ENCODE data around the gene CDC73. TPM values are rescaled to one million over a fixed set of nuclear protein-coding genes. Genes with fewer than 3 reads are reported as not detected.
A peak's percentile ranks its signal among the peaks of the same experiment; 100 is the strongest.

Gene CDC73
- total and polyA plus RNA-seq, 2 of the 13 experiments (the other 11 are each of a cell fraction or from before 2014, with no cell fraction given): 20.2 to 26.3 TPM

DNA sequence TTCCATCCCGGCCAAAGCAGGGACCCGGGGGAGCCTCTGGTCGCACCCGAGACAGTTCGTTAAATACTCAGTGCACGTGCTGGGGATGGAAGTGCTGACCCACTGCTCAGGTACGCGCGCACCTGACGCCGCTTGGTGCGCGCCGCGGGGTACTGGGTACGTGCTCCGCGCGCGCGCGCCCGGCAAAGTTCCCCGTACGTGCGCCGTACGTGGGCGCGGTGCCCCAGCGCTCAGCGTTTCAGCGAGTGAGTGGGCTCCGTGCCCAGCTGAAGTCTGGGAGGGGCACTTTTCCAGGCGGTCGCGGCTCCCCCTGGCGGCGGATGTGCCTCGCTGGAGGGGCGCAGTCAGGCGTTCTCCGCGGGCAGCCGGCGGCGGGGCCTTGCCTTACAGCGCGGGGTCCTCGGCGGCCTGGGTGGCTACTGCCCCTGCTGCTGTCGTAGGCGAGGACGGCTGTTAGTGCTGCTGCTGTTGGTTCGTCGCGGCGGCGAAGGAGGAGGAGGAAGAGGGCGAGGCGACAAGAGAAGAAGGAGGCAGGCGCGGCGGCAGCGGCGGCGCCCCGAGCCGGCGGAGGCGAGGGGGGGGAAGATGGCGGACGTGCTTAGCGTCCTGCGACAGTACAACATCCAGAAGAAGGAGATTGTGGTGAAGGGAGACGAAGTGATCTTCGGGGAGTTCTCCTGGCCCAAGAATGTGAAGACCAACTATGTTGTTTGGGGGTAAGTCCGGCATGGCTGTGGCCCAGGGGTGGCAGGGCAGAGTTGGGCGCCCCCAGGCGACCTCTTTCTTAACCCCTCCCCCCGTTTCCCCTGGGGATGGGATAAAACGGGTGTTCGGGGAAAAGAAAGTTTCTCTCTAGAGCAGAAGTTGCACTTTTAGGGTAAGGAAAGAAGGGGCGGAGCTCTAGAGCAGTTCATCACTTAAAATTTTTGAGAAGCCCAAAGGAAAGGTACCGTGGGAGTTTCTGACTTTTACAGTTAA is at the start of gene CDC73 (continued):
- TF ChIP-seq ZBTB40 (IDR thresholded peaks at IDR 0.05) (no peak), ZBTB40 (CRISPR knock-in tag; IDR thresholded peaks at IDR 0.05) (peak; percentile 92), ZNF883 (CRISPR knock-in tag; IDR thresholded peaks at IDR 0.05; ENCODE audit: not compliant biosample characterization) (peak; percentile 94), NAIF1 (CRISPR knock-in tag; IDR thresholded peaks at IDR 0.05; ENCODE audit: borderline replicate concordance) (peak; percentile 93), KMT2A (CRISPR knock-in tag; IDR thresholded peaks at IDR 0.05) (peak; percentile 93), KDM4B (CRISPR knock-in tag; IDR thresholded peaks at IDR 0.05) (peak; percentile 92), ZNF670 (CRISPR knock-in tag; IDR thresholded peaks at IDR 0.05; ENCODE audit: borderline replicate concordance) (no peak; the same call in 1 of the 2 replicates), FOXJ3 (CRISPR knock-in tag; IDR thresholded peaks at IDR 0.05; ENCODE audit: borderline replicate concordance) (0 out of 2 replicates have a peak, but pooled peaks have one; percentile 16), SIN3A (IDR thresholded peaks at IDR 0.05; ENCODE audit: borderline replicate concordance, low read depth, low read length) (peak; percentile 29; the same call in 1 of the 2 replicates), BCL6 (CRISPR knock-in tag; IDR thresholded peaks at IDR 0.05) (peak; percentile 67), ZNF232 (CRISPR knock-in tag; IDR thresholded peaks at IDR 0.05; ENCODE audit: borderline replicate concordance) (peak; percentile 55; the same call in 1 of the 2 replicates), GATAD2A (CRISPR knock-in tag; IDR thresholded peaks at IDR 0.05) (peak; percentile 87), SP1 (IDR thresholded peaks at IDR 0.05) (no peak), SP1 (CRISPR knock-in tag; IDR thresholded peaks at IDR 0.05) (peak; percentile 58; the same call in 1 of the 2 replicates), NFYB (CRISPR knock-in tag; IDR thresholded peaks at IDR 0.05) (peak; percentile 59)
- TF ChIP-seq, protein P1, sequence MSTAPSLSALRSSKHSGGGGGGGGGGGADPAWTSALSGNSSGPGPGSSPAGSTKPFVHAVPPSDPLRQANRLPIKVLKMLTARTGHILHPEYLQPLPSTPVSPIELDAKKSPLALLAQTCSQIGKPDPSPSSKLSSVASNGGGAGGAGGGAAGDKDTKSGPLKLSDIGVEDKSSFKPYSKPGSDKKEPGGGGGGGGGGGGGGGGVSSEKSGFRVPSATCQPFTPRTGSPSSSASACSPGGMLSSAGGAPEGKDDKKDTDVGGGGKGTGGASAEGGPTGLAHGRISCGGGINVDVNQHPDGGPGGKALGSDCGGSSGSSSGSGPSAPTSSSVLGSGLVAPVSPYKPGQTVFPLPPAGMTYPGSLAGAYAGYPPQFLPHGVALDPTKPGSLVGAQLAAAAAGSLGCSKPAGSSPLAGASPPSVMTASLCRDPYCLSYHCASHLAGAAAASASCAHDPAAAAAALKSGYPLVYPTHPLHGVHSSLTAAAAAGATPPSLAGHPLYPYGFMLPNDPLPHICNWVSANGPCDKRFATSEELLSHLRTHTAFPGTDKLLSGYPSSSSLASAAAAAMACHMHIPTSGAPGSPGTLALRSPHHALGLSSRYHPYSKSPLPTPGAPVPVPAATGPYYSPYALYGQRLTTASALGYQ (CRISPR knock-in tag; IDR thresholded peaks at IDR 0.05): peak; percentile 28; the same call in 1 of the 2 replicates
- TF ChIP-seq, protein P2, sequence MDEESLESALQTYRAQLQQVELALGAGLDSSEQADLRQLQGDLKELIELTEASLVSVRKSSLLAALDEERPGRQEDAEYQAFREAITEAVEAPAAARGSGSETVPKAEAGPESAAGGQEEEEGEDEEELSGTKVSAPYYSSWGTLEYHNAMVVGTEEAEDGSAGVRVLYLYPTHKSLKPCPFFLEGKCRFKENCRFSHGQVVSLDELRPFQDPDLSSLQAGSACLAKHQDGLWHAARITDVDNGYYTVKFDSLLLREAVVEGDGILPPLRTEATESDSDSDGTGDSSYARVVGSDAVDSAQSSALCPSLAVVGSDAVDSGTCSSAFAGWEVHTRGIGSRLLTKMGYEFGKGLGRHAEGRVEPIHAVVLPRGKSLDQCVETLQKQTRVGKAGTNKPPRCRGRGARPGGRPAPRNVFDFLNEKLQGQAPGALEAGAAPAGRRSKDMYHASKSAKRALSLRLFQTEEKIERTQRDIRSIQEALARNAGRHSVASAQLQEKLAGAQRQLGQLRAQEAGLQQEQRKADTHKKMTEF (CRISPR knock-in tag; IDR thresholded peaks at IDR 0.05): peak; percentile 97

All from HepG2 (cell line).